SK-N-SH (cell line): Measurements from ENCODE around the gene SLC9A5. TPM values are rescaled to one million over a fixed set of nuclear protein-coding genes. Genes with fewer than 3 reads are reported as not detected.
A peak's percentile ranks its signal among the peaks of the same experiment; 100 is the strongest.

Experiments
- CTCF ChIA-PET: fragments of 300-600, 350-600 bp; formaldehyde crosslinking; extraction: SDS; loops from one replicate; lab custom pipeline; 2021; lab: Yijun Ruan, JAX
- POLR2A ChIA-PET: fragments of 350-600 bp; sonication (Branson Sonifier 250); formaldehyde crosslinking; extraction: SDS; loops from one replicate; lab custom pipeline; 2020; ENCODE audit warnings: antibody characterized with exemption, inconsistent platforms; lab: Yijun Ruan, JAX
- DNase-seq: peaks from one replicate; pipeline ENCODE4 v3.0.0; 2012
- H2AFZ ChIP-seq: fragments of 200-600 bp; sonication (generic); 2 replicates; pipeline ENCODE4 v1.8.1; 2016; ENCODE audit warnings: antibody characterized with exemption, mild to moderate bottlenecking, low read depth
- H3F3A ChIP-seq: fragments of 200-600 bp; sonication (generic); replicated peaks from 2 replicates; pipeline ENCODE3; 2016; ENCODE audit warnings: antibody characterized with exemption, mild to moderate bottlenecking; ENCODE audit not compliant: insufficient read depth
- H3K27ac ChIP-seq, 2 experiments: fragments of 200-500 bp in 1 of 2; fragments of 200-600 bp in 1 of 2; sonication (Bioruptor generic) in 1 of 2; sonication (generic), shearing (Covaris generic) in 1 of 2; 2 replicates each; pipeline versions ENCODE4 v1.5.1 to v1.6.1; 2014 to 2016; ENCODE audit warnings: low read depth in 2 of 2, inconsistent platforms in 1 of 2, low read length in 1 of 2, mild to moderate bottlenecking in 1 of 2, mixed read lengths in 1 of 2
- H3K27me3 ChIP-seq: fragments of 200-600 bp; sonication (generic), shearing (Covaris generic); 2 replicates; pipeline ENCODE4 v1.6.1; 2016; ENCODE audit warnings: mixed run types; ENCODE audit not compliant: insufficient read depth
- H3K36me3 ChIP-seq, 2 experiments: fragments of 200-500 bp in 1 of 2; fragments of 200-600 bp in 1 of 2; sonication (Bioruptor generic) in 1 of 2; sonication (generic) in 1 of 2; replicated peaks in 1 of 2; 2 replicates each; pipeline versions ENCODE3 to v1.5.1; 2014 to 2016; ENCODE audit warnings: low read length in 1 of 2, mild to moderate bottlenecking in 1 of 2; ENCODE audit not compliant: insufficient read depth in 2 of 2, control insufficient read depth in 1 of 2
- H3K4me1 ChIP-seq, 2 experiments: fragments of 200-500 bp in 1 of 2; fragments of 200-600 bp in 1 of 2; sonication (Bioruptor generic) in 1 of 2; sonication (generic), shearing (Covaris generic) in 1 of 2; 2 replicates each; pipeline versions ENCODE4 v1.5.1 to v1.6.1; 2014 to 2016; ENCODE audit warnings: low read depth in 1 of 2, low read length in 1 of 2, mixed run types in 1 of 2; ENCODE audit not compliant: insufficient read depth in 2 of 2, control insufficient read depth in 1 of 2
- H3K4me2 ChIP-seq: fragments of 200-600 bp; sonication (generic), shearing (Covaris generic); 2 replicates; pipeline ENCODE4 v1.6.1; 2017; ENCODE audit warnings: mixed run types
- H3K4me3 ChIP-seq, 2 experiments: fragments of 200-500 bp in 1 of 2; fragments of 200-600 bp in 1 of 2; sonication (Bioruptor generic) in 1 of 2; sonication (generic), shearing (Covaris generic) in 1 of 2; 2 replicates each; pipeline versions ENCODE4 v1.5.1 to v1.8.1; 2014 to 2016; ENCODE audit warnings: low read depth in 2 of 2, inconsistent platforms in 1 of 2, low read length in 1 of 2, mild to moderate bottlenecking in 1 of 2, mixed read lengths in 1 of 2, moderate library complexity in 1 of 2
- H3K79me2 ChIP-seq: fragments of 200-600 bp; sonication (generic); 2 replicates; pipeline ENCODE4 v1.8.1; 2017; ENCODE audit warnings: mild to moderate bottlenecking; ENCODE audit not compliant: insufficient read depth
- H3K9ac ChIP-seq: fragments of 200-600 bp; sonication (generic); 2 replicates; pipeline ENCODE4 v1.6.1; 2017; ENCODE audit warnings: mixed run types
- H3K9me2 ChIP-seq: fragments of 200-600 bp; sonication (generic); 2 replicates; pipeline ENCODE4 v1.6.1; 2017; ENCODE audit warnings: mixed run types
- H3K9me3 ChIP-seq: fragments of 200-600 bp; sonication (generic); 2 replicates; pipeline ENCODE4 v1.6.1; 2017; ENCODE audit warnings: mixed run types, mild to moderate bottlenecking, moderate library complexity
- H4K20me1 ChIP-seq: fragments of 200-600 bp; sonication (generic); 2 replicates; pipeline ENCODE4 v1.6.1; 2017; ENCODE audit warnings: mild to moderate bottlenecking, mixed run types; ENCODE audit not compliant: insufficient read depth
- CHD2 ChIP-seq: fragments of 150-350 bp; IDR thresholded peaks from 2 replicates; pipeline ENCODE4 v1.6.1; 2018; ENCODE audit warnings: low read length; ENCODE audit not compliant: partially characterized antibody
- ELF1 ChIP-seq: IDR thresholded peaks from 2 replicates; pipeline ENCODE4 v1.4.0; 2012
- EP300 ChIP-seq, 2 experiments: IDR thresholded peaks; 2 replicates each; pipeline versions ENCODE4 v1.4.0 to v1.6.1; 2012; ENCODE audit warnings: borderline replicate concordance in 1 of 2, low read depth in 1 of 2, low read length in 1 of 2
- FOXJ3 ChIP-seq: sonication (generic); formaldehyde crosslinking; IDR thresholded peaks from 2 replicates; pipeline ENCODE4 v1.5.1; 2020; ENCODE audit warnings: mild to moderate bottlenecking, missing genetic modification reagents
- FOXM1 ChIP-seq: IDR thresholded peaks from 2 replicates; pipeline ENCODE4 v1.4.0; 2012; ENCODE audit warnings: low read depth, mild to moderate bottlenecking
- MXI1 ChIP-seq: IDR thresholded peaks from 2 replicates; pipeline ENCODE4 v1.6.1; 2012; ENCODE audit warnings: mild to moderate bottlenecking, low read depth, low read length, improper control_type of control experiment
- NRF1 ChIP-seq: IDR thresholded peaks from 2 replicates; pipeline ENCODE4 v1.6.1; 2012; ENCODE audit warnings: low read depth, mild to moderate bottlenecking, low read length
- POLR2AphosphoS5 ChIP-seq: IDR thresholded peaks from 2 replicates; pipeline ENCODE4 v1.6.1; 2012; ENCODE audit warnings: low read depth, low read length
- RAD21 ChIP-seq: IDR thresholded peaks from 2 replicates; pipeline ENCODE4 v1.6.1; 2012; ENCODE audit warnings: mild to moderate bottlenecking, low read length
- SMC3 ChIP-seq: IDR thresholded peaks from 2 replicates; pipeline ENCODE4 v1.6.1; 2012; ENCODE audit warnings: low read depth, low read length, improper control_type of control experiment
- TAF1 ChIP-seq: IDR thresholded peaks from 2 replicates; pipeline ENCODE4 v1.6.1; 2012; ENCODE audit warnings: low read depth, mild to moderate bottlenecking, low read length, moderate library complexity, borderline replicate concordance
- TCF12 ChIP-seq: IDR thresholded peaks from 2 replicates; pipeline ENCODE4 v1.4.0; 2012
- TEAD4 ChIP-seq: IDR thresholded peaks from 2 replicates; pipeline ENCODE4 v1.4.0; 2012; ENCODE audit warnings: mild to moderate bottlenecking, borderline replicate concordance; ENCODE audit not compliant: insufficient read depth
- WGBS: methylation state at CpG from one replicate; pipeline ENCODE4 v1.1.6; 2017; ENCODE audit warnings: low lambda C conversion rate; 5-methylcytosine and 5-hydroxymethylcytosine counted together
- polyA plus RNA-seq, 3 experiments: library from polyadenylated mRNA; depleted of rRNA; stranded (reverse); fragments of >200 nt; gene quantifications; 2 replicates each; pipeline ENCODE4 v1.2.3, GENCODE V29; 2012
- TF ChIP-seq, protein P1 (sequence below): IDR thresholded peaks from 2 replicates; pipeline ENCODE4; 2012
- TF ChIP-seq, protein P2 (sequence below): fragments of 150-350 bp; IDR thresholded peaks from 2 replicates; pipeline ENCODE4 v1.6.1; 2016; ENCODE audit warnings: mild to moderate bottlenecking, low read depth, low read length
- TF ChIP-seq, protein P3 (sequence below): IDR thresholded peaks from 2 replicates; pipeline ENCODE4 v1.4.0; 2012; ENCODE audit warnings: low read depth, borderline replicate concordance
- TF ChIP-seq, protein P4 (sequence below): fragments of 150-350 bp; IDR thresholded peaks from 2 replicates; pipeline ENCODE4 v1.6.1; 2017; ENCODE audit warnings: antibody characterized with exemption, low read length, low read depth, borderline replicate concordance

The SLC9A5 gene
- polyA plus RNA-seq, 1 of the 3 experiments (the other 2 are of a cell fraction), result 4.1 TPM

DNA sequence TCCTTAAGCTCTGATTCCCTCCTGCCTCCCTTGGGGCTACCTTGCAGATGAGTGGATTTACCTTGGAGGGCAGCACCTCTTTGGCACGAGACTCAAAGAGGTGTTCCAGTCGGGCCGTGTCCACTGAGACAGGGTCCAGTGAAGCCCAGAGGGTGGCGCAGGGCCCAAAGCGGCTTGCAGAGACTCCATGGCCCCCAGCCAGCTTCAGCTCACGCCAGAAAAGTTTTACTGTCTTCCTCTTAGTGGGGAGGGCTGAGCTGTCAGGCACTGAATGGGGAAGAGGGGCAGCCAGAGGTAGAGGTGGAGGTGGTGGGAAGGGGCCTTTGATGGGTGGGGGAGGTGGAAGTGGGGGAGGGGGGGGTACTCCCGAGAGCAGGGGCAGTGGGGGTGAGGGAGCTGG is 15.2 kb upstream of the SLC9A5 start (continued):
- TF ChIP-seq TAF1 (no peak), EP300 (IDR thresholded peaks at IDR 0.05; ENCODE audit: borderline replicate concordance in 1 of 2, low read depth in 1 of 2, low read length in 1 of 2) (no peak), ELF1 (no peak), TEAD4 (no peak)
- TF ChIP-seq, protein P1, sequence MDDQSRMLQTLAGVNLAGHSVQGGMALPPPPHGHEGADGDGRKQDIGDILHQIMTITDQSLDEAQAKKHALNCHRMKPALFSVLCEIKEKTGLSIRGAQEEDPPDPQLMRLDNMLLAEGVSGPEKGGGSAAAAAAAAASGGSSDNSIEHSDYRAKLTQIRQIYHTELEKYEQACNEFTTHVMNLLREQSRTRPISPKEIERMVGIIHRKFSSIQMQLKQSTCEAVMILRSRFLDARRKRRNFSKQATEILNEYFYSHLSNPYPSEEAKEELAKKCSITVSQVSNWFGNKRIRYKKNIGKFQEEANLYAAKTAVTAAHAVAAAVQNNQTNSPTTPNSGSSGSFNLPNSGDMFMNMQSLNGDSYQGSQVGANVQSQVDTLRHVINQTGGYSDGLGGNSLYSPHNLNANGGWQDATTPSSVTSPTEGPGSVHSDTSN, result no peak

DNA sequence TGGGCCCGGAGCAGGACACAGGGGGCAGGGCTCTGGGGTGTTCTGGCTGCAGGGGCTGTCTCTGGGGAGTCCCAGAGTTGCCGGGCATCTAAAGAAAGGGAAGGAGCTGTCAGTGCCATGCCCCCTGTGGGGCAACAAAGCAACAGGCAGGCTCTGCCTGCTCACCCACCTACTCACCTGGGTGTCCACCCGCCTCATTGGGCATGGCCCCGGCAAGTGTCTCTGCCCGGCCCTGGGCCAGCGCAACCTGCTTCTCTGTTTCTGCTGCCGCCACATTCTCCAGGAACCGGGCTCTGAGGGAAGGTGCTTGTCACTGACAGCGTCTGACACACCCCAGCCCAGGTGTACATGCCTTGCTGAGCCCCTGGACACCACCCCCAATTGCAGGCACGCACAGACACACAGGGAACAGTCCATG is 14.6 kb upstream of the SLC9A5 start:
- ChIA-PET POLR2A (no interaction called here), CTCF (interaction anchor here (2.5 kb wide), 1 partner anchor 12 kb away, joined by 7 read pairs; no protein-coding TSS in a partner anchor)
- H3K9me3 ChIP-seq, result no peaks in the 10 kb centered on the region
- H2AFZ ChIP-seq, result no peak overlapping the region
- H3K27ac ChIP-seq, result no peak overlapping the region
- no peak overlapping the region for H3K4me3 ChIP-seq
- H3F3A ChIP-seq, result peaks cover 46% of the 10 kb centered on the region
- H3K9me2 ChIP-seq, result no peaks in the 10 kb centered on the region
- 92% methylated on average over 9 of the region's 10 CpGs for WGBS
- no peaks in the 10 kb centered on the region for H4K20me1 ChIP-seq
- H3K4me2 ChIP-seq, result no peak overlapping the region
- H3K27me3 ChIP-seq, result no peaks in the 10 kb centered on the region
- TF ChIP-seq FOXM1, result no peak
- TF ChIP-seq, protein P2, sequence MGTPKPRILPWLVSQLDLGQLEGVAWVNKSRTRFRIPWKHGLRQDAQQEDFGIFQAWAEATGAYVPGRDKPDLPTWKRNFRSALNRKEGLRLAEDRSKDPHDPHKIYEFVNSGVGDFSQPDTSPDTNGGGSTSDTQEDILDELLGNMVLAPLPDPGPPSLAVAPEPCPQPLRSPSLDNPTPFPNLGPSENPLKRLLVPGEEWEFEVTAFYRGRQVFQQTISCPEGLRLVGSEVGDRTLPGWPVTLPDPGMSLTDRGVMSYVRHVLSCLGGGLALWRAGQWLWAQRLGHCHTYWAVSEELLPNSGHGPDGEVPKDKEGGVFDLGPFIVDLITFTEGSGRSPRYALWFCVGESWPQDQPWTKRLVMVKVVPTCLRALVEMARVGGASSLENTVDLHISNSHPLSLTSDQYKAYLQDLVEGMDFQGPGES, result no peak
- no peak for TF ChIP-seq NRF1
- no peak for TF ChIP-seq CHD2
- TF ChIP-seq MXI1, result no peak
- peaks cover 48 to 72% of the 10 kb centered on the region in 2 experiments for H3K36me3 ChIP-seq
- DNase-seq, result no peak
- no peaks in the 10 kb centered on the region for H3K4me1 ChIP-seq
- H3K79me2 ChIP-seq, result peaks cover 13% of the 10 kb centered on the region
- H3K9ac ChIP-seq, result no peak overlapping the region

DNA sequence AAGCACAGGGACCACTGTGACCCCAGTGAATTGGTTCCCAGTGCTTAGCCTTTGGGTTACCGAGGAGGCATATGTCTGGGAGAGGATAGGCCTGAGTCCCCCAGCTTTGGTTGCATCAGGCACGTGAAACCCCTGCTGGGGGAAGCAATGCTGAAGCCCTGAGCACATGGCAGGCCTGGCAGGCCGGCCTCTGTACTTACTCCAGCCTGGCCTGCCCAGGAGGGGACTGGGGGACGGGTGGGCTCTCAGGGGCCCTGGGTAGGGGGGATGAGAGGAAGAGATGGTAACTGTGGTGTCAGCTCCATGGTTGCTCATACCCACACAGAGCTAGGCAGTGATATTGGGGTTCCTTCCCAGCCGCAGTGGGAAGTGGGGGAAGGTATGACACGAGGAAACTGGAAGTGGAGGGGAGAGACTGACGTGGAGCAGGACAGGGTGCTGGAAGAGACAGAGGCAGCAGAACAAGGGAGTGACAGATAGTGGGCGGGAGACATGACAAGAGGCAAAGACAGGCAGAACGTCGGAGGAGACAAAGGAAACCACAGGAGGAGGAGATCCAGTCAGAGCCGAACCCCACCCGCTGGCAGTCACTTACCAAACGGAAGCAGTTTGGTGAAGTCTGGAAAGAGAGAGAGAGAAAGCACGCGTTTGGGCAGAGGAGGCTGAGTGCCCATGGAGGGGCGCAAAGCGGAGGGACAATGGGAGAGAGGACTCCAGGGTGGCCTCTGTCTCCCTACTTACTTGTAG is 12.8 kb upstream of the SLC9A5 start:
- 89% methylated on average over 15 of the region's 17 CpGs for WGBS
- H3K4me2 ChIP-seq, result no peak overlapping the region
- H3K36me3 ChIP-seq, result peaks cover 51 to 59% of the 10 kb centered on the region in 2 experiments
- peaks cover 29% of the 10 kb centered on the region for H3K79me2 ChIP-seq
- no peaks in the 10 kb centered on the region for H3K9me3 ChIP-seq
- peaks cover 45% of the 10 kb centered on the region for H3F3A ChIP-seq
- ChIA-PET CTCF (interaction anchor here (0.6 to 2.5 kb wide), 6 partner anchors 10 to 285 kb away, joined by 3 to 7 read pairs (median 4); no protein-coding TSS in a partner anchor), POLR2A (interaction anchor here (1.9 kb wide), 1 partner anchor 9 kb away, joined by 9 read pairs; the partner anchor contains the start of gene TMEM208)
- H3K27me3 ChIP-seq, result no peaks in the 10 kb centered on the region
- no peak overlapping the region for H3K4me3 ChIP-seq
- H3K9me2 ChIP-seq, result no peaks in the 10 kb centered on the region
- peaks cover 3 to 12% of the 10 kb centered on the region in 2 experiments; a peak in 3 of 4 replicates for H3K4me1 ChIP-seq
- peak overlapping the region in 1 of 2 experiments; percentile 27; a peak in 1 of 4 replicates for H3K27ac ChIP-seq
- no peak overlapping the region for H3K9ac ChIP-seq
- TF ChIP-seq SMC3 (no peak), RAD21 (no peak), FOXJ3 (CRISPR knock-in tag) (no peak), TCF12 (no peak), MXI1 (no peak), FOXM1 (no peak), ELF1 (no peak), TEAD4 (no peak), CHD2 (no peak), POLR2AphosphoS5 (no peak)
- TF ChIP-seq, protein P3, sequence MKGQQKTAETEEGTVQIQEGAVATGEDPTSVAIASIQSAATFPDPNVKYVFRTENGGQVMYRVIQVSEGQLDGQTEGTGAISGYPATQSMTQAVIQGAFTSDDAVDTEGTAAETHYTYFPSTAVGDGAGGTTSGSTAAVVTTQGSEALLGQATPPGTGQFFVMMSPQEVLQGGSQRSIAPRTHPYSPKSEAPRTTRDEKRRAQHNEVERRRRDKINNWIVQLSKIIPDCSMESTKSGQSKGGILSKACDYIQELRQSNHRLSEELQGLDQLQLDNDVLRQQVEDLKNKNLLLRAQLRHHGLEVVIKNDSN, result no peak
- TF ChIP-seq, protein P4, sequence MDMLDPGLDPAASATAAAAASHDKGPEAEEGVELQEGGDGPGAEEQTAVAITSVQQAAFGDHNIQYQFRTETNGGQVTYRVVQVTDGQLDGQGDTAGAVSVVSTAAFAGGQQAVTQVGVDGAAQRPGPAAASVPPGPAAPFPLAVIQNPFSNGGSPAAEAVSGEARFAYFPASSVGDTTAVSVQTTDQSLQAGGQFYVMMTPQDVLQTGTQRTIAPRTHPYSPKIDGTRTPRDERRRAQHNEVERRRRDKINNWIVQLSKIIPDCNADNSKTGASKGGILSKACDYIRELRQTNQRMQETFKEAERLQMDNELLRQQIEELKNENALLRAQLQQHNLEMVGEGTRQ, result no peak
- TF ChIP-seq, protein P1, result no peak
- DNase-seq, result no peak
- no peak overlapping the region for H2AFZ ChIP-seq
- no peaks in the 10 kb centered on the region for H4K20me1 ChIP-seq
